NCI-H1048 (cell line): ENCODE results near the gene HDDC3.
"Not testable (repeated sequence)": the region's sequence is repeated elsewhere in the genome, so short reads cannot be mapped to it uniquely, and the experiment has no call there.

Experiments used
- DNase-seq: peaks from one replicate; lab custom pipeline; 2025; lab: John Stamatoyannopoulos, UW

Gene HDDC3

GRCh38 chr15:90909976-90910375 lies 22.4 kb downstream of the HDDC3 start:
- no peak for DNase-seq

- DNase-seq, result not testable (repeated sequence)
These were observed 22.9 kb downstream of the HDDC3 start for GRCh38 chr15:90909449-90909848.

GRCh38 chr15:90907838-90908507 lies 24.4 kb downstream of the HDDC3 start:
- DNase-seq, result no peak

DNA sequence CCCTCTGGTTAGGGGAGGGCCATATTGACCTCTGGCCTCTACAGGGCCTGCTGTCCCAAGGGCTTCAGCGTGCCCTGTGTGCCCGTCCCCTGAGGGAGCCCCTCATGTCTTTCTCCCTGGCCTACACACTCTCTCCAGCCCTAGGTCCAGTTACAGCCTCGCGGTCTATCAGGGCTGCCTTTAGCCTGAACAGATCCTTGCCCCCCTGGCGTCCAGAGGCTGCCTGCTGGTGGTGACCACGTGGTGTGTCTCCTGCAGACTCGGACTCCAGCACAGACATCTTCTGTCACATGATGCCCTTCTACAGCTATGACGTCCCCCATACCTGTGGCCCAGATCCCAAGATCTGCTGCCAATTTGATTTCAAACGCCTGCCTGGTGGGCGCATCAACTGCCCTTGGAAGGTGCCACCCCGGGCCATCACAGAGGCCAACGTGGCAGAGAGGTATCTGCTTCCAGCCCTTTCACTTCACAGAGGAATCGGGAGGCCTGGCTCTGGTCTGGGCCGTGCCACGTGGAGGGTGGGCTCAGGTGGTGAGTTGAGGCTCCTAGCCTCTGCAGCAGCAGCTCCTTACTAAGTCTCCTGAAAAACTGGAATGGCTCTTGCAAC lies 25.2 kb downstream of the HDDC3 start:
- DNase-seq, result no peak

GRCh38 chr15:90906181-90906849 lies 26.0 kb downstream of the HDDC3 start:
- no peak for DNase-seq

DNA sequence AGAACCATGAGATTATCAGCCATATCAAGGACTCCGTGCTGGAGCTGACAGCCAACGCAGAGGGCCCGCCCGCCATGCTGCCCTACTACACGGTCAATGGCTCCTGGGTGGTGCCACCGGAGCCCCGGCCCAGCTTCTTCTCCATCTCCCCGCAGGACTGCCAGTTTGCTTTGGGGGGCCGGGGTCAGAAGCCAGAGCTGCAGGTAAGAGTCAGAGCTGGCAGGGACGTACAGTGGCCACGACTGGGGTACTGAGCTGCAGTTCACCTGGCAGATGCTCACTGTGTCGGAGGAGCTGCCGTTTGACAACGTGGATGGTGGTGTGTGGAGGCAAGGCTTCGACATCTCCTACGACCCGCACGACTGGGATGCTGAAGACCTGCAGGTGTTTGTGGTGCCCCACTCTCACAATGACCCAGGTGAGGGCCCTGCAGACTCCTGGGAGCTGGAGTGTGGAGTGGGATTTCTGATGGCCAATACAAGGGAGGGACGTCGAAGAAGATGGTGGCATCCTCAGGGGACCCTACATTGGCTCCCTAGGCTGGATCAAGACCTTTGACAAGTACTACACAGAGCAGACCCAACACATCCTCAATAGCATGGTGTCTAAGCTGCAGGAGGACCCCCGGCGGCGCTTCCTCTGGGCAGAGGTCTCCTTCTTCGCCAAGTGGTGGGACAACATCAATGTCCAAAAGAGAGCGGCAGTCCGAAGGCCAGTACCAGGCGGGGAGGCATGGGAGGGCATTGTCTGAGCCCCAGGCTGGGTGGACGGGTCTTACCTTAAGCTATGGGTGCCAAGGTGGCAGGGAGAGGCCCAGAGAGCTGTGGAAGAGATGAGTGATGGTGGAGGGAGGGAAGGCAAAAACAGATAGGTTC lies 26.8 kb downstream of the HDDC3 start:
- no peak for DNase-seq

GRCh38 chr15:90904746-90905145 lies 27.6 kb downstream of the HDDC3 start:
- no peak for DNase-seq

- DNase-seq, result no peak
These were observed 28.4 kb downstream of the HDDC3 start for GRCh38 chr15:90903733-90904536.

- no peak for DNase-seq
These were observed 29.3 kb downstream of the HDDC3 start, which contains the start of gene MAN2A2 for GRCh38 chr15:90902840-90903732. Gene MAN2A2, plus strand, starts transcription at chr15:90903302. Its CDS starts 906 bp downstream, at chr15:90904208.

DNA sequence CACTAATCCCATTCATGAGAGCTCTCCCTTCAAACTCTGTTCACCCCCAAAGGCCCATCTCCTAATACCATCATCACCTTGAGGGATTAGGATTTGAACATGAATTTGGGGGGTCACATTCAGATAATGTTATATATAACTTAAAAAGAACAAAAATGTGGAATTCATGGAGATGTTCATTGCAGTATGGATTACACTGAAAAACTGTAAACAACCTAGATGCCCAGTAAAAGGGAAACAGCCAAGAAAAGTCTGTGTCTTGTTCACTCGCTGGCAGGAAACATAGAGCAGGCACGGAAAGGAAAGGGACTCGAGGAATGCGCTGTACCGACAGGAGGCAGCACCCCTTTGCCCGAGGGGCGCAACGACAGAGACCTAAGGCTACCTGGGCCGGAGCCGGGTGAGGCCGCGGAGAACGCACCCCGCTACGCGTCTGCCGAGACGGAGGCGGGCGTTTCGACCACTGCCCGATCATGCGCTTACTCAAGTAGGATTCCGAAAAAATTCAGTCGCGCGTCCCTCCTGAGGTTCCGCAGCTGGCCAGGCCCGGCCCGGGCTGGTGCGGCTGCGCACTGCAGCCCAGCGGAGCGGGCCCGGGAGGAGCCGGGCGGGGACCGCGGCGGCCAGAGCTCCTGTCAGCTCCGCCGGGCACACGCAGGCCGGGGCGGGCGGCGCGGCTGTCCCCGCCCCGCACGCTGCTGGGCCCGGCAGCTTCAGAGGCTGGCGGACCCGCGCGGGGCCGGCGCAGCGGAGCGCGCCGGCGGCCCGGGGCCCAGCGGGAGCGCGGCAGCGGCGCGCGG lies 30.1 kb downstream of the HDDC3 start:
- DNase-seq, result peak; percentile 54

DNA sequence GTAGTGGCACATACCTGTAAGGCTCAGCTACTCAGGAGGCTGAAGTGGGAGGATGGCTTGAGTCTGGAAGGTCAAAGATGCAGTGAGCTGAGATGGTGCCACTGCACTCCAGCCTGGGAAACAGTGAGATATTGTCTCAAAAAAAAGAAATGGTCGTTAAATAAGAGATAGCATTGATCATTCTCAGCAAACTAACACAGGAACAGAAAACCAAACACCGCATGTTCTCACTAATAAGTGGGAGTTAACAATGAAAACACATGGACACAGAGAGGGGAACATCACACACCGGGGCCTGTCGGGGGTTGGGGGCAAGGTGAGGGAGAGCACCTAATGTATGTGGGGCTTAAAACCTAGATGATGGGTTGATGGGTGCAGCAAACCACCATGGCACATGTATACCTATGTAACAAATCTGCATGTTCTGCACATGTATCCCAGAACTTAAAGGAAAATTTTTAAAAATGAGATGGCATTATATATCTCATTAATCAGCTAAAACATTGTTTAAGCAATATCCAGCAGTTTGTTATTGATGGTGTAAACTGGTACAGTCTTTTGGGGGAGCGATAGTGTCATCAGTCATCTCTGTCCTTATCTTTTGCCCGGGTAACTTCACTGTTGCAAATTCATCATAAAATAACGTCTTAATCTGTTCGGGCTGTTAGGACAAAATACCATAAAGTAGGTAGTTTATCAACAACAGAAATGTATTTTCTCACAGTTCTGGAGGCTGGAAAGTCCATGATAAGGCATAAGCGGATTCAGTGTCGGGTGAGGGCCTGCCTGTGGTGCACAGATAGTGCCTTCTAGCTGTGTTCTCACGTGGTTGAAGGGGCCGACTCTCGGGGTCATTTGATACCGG lies 30.9 kb downstream of the HDDC3 start:
- DNase-seq, result no peak

GRCh38 chr15:90897131-90897655 lies 35.2 kb downstream of the HDDC3 start:
- DNase-seq, result not testable (repeated sequence)

DNA sequence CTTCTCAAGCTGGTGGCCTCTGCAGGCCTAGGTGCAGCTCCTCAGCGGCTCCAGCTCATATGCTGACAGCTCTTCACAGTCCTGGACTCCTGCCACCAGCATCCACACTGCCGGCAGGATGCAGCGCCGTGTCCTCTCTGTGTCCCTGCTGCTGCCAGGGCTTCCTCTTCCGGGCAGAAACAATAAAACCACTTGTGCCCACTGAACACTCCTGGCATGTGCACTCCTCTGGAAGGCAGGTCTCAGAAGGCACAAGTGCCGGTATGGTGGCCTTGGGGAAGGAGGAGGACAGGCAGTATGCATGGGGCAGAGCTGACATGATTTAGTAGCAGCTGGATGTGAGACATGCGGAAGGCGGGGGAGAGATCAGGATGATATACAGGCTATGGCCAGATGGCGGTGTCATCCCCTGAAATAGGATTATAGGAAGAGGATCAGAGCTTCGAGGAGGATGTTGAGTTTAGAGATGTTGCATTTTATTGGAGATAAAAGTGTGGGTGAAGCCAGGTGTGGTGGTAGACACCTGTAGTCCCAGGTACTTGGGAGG lies 36.7 kb downstream of the HDDC3 start:
- no peak for DNase-seq

GRCh38 chr15:90893175-90894090 lies 38.9 kb downstream of the HDDC3 start:
- no peak for DNase-seq

DNA sequence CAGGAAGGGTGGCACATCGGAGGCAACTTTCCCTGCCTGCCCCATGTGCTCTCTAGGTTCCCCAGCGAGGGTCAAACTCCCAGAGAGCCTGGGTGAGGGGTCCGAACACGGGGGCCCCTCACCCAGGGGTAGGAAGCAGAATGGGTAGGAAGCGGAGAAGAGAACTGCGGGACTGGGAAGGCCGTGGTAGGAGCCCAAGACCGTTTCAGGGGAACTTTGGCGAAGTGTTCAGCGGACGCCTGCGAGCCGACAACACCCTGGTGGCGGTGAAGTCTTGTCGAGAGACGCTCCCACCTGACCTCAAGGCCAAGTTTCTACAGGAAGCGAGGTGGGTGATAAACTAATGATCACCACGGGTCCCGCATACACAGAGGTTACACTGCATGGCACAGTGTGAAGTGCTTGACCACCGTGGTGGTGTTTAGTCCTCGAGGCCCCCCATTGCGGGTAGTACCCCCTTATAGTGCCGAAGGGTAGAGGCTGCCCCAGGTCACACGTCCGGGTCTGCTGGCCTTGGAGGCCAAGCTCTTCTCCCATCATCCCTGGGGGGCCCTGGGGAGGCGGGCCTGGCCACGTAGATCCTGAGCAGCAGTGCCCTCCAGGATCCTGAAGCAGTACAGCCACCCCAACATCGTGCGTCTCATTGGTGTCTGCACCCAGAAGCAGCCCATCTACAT lies 39.7 kb downstream of the HDDC3 start:
- no peak for DNase-seq

GRCh38 chr15:90892023-90892422 lies 40.3 kb downstream of the HDDC3 start:
- no peak for DNase-seq
